Lower leg skin (tissue), 3 donors: Measurements from ENCODE around the gene HBG1.

Experiments used
- CTCF ChIP-seq, 3 donors: fragments of 450-650 bp; IDR thresholded peaks; one replicate each; pipeline ENCODE4 v1.5.1; 2016; ENCODE audit warnings: antibody characterized with exemption in 3 of 3, mild to moderate bottlenecking in 3 of 3, moderate library complexity in 2 of 3
- POLR2A ChIP-seq, 2 donors: fragments of 450-650 bp; IDR thresholded peaks; one replicate each; pipeline ENCODE4 v1.6.1; 2016 to 2017; ENCODE audit warnings: antibody characterized with exemption in 2 of 2, mild to moderate bottlenecking in 1 of 2, moderate library complexity in 1 of 2

GRCh38 chr11:5258543-5259262 lies 9.0 kb upstream of the HBG1 start:
- TF ChIP-seq CTCF (IDR thresholded peaks at IDR 0.05) (no peak), POLR2A (IDR thresholded peaks at IDR 0.05) (no peak)
